GM21423 (cell line): Measurements from ENCODE around the gene CHRD.
A peak's percentile ranks its signal among the peaks of the same experiment; 100 is the strongest.
"Not testable (repeated sequence)": the region's sequence is repeated elsewhere in the genome, so short reads cannot be mapped to it uniquely, and the experiment has no call there.

Experiments used
- ATAC-seq: cut with Tn5 transposase; IDR thresholded peaks from one replicate; pipeline ENCODE4 v1.9.1; 2021; ENCODE audit warnings: mild to moderate bottlenecking, moderate library complexity; ENCODE audit not compliant: unreplicated experiment

The CHRD gene

DNA sequence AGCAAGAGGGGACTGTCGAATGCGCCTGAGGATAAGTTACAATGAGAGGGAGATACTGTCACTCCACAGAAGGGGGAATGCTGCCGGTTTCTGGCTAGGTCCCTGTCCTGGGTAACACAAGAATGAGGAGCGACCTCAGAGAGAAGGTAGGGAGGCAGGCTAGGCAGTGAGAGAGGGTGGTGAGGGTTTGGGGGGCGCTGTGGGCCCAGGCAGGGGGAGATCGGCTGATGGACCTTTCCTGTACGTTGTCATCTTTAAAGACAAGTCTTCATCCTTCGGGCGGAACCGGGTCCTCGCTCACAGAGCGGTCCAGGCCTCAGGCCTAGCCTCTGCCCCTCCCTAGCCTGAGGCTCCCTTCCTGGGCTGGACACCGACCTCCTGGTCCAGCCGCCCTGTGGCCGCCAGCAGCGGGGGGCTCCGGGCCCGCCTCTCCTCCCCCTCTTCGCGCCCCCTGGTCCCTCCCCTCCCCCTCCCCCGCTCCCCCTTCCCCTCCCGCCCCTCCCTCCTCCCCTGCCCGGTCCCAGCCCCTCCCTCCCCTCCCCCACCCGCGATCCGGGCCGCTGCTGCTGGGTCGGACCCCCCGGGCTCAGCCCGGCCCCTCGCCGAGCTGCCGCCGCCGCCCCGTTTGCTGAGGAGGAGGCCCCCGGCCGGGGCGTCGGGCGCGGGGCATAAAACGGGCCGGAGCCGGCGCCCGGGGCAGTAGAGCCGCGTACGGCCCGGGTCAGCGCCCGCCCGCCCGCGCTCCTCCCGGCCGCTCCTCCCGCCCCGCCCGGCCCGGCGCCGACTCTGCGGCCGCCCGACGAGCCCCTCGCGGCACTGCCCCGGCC lies at the start of gene CHRD:
TSS of gene CHRD (plus strand) at position 697 of the 827 bp plus-strand sequence. CDS start 265 bp downstream, outside the sequence.
- ATAC-seq, result no peak

DNA sequence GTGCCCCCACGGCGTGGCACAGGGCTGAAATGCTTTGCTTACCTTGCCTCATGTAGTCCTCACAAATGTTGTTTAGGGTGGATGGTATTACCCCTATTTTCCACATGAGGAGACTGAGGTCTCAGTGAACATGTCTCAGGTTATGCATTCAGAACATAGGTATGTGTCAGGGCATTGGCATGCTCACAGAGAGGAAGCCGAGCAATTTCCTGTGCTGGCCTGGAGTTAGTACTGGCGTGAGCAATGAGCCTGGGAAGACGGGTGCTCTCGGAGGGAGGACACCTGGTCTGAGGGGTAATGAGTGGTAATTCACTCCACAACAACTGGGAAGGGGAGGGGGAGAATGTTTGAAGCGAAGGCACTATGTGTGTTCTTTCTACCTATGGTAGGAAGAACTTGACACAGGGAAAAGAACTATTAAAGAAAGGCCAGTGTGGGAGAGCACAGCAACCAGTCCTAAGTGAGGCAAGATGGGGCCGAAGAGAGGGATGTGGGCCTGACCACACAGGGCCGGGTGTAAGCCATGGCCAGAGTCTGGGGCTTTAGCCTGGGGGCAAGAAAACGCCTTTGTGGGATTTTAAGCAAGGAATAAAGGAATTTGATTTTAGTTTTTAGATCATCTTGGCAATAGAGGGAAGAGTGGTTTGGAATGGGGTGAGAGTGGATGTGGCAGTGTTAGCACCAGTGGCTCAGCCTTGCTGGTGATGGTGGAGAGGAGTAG lies 47.3 kb upstream of the CHRD start:
- no peak for ATAC-seq

DNA sequence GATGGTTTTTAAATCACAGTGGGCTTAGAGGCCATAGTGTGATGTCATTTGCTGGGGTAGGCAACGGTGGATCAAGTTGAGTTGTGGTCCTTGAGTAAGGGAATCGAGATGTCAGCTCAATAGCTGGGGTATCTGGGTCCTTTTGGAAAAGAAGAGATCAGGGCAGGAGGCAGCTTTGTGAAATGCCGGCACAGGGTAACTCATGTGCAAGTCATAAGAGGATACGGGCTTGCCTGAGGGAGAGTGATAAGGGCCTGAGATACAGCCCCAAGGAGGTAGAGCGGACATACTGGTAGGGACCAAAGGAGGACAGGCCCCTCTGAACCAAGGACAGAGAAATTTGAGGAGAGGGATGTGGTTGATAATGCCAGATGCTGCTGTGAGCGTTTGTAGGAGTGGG lies 46.7 kb upstream of the CHRD start:
- ATAC-seq, result no peak

DNA sequence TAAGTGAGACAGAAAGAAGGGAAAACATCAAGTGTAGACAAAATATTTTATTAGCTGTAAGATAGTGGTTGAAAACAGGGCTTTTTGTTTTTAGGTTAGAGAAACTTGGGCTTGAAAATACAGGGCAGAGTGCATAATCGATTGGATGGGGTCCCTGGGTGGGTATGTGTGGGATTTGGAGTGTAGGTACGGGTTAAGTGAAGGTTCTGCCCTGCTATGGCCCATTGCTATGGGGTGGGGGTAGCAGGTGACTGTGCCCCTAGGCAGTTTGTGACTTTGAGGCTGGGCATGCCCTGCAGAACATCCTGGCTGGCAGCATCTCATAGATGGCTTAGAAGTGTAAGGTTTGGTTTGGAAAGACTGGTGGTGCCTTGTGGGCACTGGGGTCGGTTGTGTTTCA lies 46.2 kb upstream of the CHRD start:
- ATAC-seq, result no peak

DNA sequence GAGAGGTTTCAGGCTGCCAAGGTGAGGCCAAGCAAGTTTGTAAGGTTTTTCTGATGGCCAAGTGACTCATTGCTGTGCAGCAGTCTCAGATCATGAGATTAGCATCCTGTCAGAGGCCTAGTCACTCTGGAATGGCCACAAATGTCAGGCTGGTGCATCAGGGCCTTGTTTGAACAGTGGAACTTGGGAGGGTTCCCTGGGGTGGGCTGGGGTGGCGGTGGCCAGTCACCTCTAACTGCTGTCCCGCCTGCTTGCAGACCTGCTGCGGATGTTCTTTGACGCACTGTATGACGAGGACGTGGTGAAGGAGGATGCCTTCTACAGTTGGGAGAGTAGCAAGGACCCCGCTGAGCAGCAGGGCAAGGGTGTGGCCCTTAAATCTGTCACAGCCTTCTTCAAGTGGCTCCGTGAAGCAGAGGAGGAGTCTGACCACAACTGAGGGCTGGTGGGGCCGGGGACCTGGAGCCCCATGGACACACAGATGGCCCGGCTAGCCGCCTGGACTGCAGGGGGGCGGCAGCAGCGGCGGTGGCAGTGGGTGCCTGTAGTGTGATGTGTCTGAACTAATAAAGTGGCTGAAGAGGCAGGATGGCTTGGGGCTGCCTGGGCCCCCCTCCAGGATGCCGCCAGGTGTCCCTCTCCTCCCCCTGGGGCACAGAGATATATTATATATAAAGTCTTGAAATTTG lies 45.2 kb upstream of the CHRD start:
- ATAC-seq, result no peak

DNA sequence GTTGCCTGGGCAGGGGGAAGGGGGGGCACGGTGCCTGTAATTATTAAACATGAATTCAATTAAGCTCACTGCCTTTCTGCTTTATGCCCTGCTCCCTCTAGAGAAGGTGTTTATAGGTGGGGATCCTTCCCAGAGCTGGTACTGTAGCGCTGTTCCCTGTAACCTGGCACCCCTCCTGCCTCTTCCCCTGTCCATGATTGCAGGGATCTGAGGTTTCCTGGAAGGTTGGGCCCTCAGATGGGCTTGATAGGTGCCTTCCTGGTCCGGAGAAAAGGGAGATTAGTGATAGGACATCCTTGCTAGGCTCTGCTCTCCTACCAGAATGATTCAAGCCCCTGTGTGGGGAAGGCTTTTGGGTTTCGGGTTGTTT lies 44.6 kb upstream of the CHRD start:
- ATAC-seq, result peak; percentile 1

DNA sequence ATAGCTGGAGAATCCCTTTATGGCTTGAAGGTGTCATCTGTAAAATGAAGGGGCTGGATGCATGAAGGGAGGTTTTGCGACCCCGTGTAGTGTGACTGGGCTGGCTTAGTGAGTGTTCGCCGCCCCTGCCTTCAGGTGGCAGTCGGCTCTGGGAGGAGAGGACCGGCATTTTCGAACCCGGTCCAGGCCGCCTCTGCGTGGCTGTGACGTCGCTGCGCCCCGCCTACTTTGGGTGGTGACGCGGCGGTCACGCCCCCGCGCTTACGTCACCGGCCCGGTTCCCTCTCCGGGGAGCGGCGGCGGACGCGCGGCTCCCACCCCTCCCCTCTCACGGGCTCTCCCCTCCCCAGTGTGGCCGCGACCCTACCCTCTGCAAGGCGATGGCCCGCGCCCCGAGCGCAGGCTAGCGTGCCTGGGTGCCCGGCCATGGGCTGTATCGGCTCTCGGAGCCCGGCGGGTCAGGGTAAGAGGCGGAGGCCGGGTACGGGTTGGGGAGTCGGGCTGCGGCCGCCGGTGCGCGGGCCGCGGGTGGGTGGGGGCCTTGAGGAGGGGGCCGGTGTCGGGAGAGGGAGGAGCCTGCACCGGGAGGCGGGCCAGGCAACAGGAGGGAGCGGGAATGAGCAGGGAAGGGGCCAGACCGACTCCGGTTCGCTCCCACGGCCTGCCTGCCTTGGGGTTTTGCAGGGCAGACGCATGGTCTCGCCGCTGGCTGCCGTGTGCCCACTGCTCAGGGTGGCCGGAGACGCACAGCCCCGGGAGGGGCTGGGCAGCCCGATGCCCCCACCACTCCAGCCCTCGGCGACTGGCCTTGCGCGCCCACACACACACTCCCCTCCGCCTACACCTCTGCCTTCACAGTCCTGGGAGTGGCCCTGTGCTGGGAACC lies 44.0 kb upstream of the CHRD start:
- peak; percentile 69 for ATAC-seq

DNA sequence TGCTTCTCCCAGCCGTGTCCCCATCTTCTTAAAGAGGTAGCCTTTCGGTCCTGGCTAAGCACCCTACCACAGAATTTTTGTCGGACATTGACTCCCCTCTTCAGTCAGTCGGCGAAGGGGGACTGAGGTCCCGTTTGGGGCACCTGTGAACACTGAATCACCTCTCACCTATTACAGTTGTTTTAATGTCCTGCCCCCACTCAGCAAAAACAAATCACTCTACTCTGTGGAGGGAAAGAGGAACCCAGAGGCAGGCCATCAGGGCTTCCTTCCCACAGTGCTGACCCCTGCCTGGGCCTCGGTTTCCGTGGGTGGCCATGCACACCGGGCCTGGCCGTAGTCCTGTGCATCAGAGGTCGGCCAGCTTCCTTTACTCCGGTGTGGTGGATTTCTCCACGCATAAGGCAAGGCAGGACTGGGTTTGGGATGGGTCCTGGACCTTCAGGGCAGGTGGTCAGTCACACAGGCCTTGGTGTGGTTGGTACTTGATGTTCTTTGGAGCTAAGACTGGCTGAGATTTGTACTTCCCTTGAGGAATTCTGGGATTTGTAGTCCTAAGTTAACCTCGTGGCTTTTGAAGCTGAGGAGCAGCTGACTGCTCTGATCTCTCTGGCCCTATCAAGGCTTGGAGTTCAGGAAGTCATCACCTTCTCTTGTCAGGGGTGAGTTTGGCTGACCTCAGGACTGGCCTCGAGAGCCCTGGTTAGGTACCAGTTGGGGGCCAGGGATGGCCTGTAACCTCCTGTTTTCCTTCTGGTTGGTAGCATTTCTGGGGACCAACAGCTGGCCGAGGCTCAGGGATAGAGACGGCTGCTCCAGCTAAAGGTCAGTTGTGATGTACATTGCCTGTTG lies 43.1 kb upstream of the CHRD start:
- ATAC-seq, result no peak

DNA sequence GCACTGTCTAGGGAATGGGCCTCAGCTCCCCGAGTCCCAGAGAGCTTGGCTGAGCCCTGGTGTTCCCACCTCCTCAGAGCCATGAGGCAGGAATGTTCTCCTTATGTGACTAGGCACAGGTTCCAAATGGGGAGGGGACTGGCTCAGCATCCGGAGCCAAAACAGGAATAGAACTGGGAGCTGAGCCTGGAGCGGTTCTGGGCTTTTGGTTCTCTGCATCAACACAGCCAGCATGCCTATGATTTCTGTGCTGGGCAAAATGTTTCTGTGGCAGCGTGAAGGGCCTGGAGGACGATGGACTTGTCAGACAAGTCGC lies 42.5 kb upstream of the CHRD start, which contains the start of gene FAM131A:
TSS of gene FAM131A (plus strand) at position 202 of the 316 bp plus-strand sequence. CDS start at position 233, 31 bp downstream.
- ATAC-seq, result no peak

DNA sequence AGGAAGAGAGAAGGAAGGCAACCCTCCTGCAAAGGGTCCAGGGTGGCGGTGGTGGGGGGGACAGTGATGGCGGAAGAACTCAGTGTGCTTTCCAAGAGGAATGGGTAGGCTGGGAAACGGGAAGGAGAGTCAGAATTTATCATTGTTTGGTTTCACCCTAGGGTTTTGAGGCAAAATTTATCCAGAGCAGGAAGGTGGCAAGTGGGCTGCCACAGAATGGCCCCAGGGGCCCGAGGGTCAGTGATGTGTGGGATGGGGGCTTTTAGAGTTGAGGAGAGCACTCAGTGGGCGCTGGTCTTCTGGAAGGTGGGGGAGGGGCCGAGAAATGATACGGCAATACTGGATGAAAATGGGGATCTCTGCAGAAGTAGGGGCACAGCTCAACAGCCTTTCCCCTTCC lies 41.9 kb upstream of the CHRD start:
- no peak for ATAC-seq

DNA sequence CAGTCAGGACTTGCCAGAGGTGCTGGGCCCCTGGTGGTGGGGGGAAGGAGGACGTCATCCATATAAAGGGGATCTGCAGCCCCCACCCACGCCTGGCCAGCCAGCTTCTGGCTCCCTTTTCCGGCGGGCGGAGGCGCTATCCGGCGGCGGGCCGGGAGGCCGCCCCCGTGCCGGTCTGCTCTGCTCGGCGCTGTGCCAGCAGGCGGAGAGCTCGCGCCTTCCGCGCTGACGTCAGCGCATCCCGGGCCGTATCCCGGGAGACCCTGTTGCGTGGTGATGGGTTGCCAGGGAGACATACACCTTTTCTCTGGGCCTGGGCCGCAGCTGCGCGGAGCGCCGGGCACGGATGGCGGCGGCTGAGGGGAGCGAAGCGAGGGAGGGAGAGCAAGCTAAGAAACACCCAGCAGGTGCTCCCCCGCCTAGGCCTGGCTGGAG lies 41.3 kb upstream of the CHRD start:
- no peak for ATAC-seq

DNA sequence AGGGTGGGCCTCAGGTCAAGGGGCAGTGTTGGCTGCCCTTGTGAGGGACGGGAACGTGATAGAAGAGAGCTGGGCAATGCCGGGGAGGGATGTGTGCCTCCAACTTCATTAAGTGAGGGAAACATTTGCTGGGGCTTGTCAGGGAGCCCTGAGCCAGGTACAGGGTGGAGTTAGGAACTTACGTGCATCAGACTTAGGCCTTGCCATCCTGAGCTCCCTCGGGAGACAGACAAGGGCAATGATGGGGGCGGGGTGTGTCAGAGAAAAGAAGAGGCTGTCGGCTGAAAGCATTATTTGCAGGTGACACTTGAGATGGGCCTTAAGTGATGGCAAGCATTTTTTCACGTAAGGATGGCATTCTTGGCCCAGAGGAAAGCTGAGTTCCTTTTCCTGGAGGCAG lies 40.9 kb upstream of the CHRD start:
- no peak for ATAC-seq

DNA sequence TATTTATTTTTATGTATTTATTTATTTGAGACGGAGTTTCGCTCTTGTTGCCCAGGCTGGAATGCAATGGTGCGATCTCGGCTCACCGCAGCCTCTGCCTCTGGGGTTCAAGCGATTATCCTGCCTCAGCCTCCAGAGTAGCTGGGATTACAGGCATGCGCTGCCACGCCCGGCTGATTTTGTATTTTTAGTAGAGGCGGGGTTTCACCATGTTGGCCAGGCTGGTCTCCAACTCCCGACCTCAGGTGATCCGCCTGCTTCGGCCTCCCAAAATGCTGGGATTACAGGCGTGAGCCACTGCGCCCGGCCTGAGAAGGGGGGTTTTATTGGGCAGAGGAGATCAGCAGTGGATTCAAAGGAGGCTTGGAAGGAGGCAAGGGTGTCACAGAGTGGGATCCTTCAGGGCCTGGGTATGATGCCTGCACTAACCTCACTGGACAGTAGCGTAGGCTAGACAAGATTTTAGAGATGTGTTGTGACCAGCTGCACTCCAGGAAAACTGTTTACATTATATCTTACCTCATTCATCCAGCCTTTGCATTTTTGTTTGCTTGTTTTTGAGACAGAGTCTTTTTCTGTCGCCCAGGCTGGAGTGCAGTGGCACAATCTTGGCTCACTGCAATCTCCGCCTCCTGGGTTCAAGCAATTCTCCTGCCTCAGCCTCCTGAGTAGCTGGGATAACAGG lies 40.3 kb upstream of the CHRD start:
- ATAC-seq, result not testable (repeated sequence)

DNA sequence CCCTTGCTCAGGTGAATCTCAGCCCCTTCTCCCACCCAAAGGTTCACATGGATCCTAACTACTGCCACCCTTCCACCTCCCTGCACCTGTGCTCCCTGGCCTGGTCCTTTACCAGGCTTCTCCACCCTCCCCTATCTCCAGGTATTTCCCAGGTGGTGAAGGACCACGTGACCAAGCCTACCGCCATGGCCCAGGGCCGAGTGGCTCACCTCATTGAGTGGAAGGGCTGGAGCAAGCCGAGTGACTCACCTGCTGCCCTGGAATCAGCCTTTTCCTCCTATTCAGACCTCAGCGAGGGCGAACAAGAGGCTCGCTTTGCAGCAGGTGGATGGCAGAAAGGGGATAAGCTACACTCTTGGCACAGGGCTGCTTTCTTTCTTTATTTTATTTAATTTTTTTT lies 37.9 kb upstream of the CHRD start:
- no peak for ATAC-seq

DNA sequence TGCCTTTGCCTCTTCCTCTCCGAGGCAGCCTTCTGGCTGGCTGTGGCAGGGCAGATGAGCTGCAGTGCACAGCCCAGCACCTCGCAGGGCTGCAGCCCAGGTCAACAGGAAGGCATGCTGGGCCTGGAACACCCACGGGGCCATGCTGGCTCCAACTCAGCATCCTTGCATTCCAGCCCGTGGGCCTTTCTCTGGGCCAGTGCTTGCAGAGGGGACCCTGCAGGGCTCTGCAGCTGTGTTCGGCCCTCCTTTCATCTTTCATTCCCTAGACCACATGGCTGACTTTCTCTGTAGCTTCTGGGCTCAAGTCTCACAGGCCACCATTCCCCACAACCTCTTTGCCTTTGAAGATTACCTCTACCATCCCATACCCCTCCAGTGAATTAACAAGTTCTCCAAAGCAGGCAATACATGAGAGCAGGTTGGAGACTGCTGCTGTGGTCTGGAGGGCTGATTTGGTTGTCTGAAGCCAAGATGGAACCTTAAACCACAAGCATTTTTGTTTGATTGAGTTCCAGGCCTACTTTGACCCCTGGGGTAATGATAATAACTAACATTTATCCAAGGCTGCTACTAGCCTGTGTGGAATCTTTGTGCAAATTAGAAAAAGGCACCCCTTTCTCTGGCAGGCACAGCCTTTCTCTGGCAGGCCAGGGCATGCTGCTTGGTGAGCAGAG lies 36.5 kb upstream of the CHRD start:
- ATAC-seq, result no peak

DNA sequence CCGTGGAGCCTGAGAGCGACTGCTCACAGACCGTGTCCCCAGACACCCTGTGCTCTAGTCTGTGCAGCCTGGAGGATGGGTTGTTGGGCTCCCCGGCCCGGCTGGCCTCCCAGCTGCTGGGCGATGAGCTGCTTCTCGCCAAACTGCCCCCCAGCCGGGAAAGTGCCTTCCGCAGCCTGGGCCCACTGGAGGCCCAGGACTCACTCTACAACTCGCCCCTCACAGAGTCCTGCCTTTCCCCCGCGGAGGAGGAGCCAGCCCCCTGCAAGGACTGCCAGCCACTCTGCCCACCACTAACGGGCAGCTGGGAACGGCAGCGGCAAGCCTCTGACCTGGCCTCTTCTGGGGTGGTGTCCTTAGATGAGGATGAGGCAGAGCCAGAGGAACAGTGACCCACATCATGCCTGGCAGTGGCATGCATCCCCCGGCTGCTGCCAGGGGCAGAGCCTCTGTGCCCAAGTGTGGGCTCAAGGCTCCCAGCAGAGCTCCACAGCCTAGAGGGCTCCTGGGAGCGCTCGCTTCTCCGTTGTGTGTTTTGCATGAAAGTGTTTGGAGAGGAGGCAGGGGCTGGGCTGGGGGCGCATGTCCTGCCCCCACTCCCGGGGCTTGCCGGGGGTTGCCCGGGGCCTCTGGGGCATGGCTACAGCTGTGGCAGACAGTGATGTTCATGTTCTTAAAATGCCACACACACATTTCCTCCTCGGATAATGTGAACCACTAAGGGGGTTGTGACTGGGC lies 35.1 kb upstream of the CHRD start:
- ATAC-seq, result no peak

DNA sequence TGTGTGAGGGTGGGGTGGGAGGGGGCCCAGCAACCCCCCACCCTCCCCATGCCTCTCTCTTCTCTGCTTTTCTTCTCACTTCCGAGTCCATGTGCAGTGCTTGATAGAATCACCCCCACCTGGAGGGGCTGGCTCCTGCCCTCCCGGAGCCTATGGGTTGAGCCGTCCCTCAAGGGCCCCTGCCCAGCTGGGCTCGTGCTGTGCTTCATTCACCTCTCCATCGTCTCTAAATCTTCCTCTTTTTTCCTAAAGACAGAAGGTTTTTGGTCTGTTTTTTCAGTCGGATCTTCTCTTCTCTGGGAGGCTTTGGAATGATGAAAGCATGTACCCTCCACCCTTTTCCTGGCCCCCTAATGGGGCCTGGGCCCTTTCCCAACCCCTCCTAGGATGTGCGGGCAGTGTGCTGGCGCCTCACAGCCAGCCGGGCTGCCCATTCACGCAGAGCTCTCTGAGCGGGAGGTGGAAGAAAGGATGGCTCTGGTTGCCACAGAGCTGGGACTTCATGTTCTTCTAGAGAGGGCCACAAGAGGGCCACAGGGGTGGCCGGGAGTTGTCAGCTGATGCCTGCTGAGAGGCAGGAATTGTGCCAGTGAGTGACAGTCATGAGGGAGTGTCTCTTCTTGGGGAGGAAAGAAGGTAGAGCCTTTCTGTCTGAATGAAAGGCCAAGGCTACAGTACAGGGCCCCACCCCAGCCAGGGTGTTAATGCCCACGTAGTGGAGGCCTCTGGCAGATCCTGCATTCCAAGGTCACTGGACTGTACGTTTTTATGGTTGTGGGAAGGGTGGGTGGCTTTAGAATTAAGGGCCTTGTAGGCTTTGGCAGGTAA lies 34.3 kb upstream of the CHRD start:
- ATAC-seq, result no peak
